Liver (tissue), 9 donors: Measurements from ENCODE around the gene PRDM2. TPM values are rescaled to one million over a fixed set of nuclear protein-coding genes. Genes with fewer than 3 reads are reported as not detected.

Experiments
- DNase-seq: peaks from one replicate; pipeline ENCODE4 v3.0.0-alpha.2; 2017; ENCODE audit warnings: low spot score
- H3K27ac ChIP-seq, 2 donors: one replicate each; pipeline ENCODE4 v1.7.0; 2013; ENCODE audit warnings: inconsistent platforms in 2 of 2, low read length in 2 of 2, control low read depth in 1 of 2, low read depth in 1 of 2, mild to moderate bottlenecking in 1 of 2
- H3K27me3 ChIP-seq, 4 donors: one replicate each; pipeline versions ENCODE4 v1.6.1 to v1.7.0; 2013; ENCODE audit warnings: low read length in 3 of 4, inconsistent platforms in 1 of 4, mild to moderate bottlenecking in 1 of 4, moderate library complexity in 1 of 4; ENCODE audit not compliant: control insufficient read depth in 4 of 4, insufficient read depth in 4 of 4
- H3K36me3 ChIP-seq, 4 donors: one replicate each; pipeline versions ENCODE4 v1.6.1 to v1.7.0; 2013; ENCODE audit warnings: low read length in 3 of 4, mild to moderate bottlenecking in 3 of 4, low read depth in 1 of 4, moderate library complexity in 1 of 4; ENCODE audit not compliant: control insufficient read depth in 4 of 4, insufficient read depth in 3 of 4
- H3K4me1 ChIP-seq, 4 donors: one replicate each; pipeline versions ENCODE4 v1.6.1 to v1.7.0; 2013; ENCODE audit warnings: low read length in 3 of 4, mild to moderate bottlenecking in 3 of 4, moderate library complexity in 1 of 4; ENCODE audit not compliant: control insufficient read depth in 4 of 4, insufficient read depth in 4 of 4
- H3K4me3 ChIP-seq, 3 donors: one replicate each; pipeline versions ENCODE4 v1.6.1 to v1.7.0; 2013; ENCODE audit warnings: low read length in 3 of 3, control low read depth in 1 of 3, low read depth in 1 of 3, mild to moderate bottlenecking in 1 of 3
- H3K9ac ChIP-seq, 2 donors: one replicate each; pipeline ENCODE4 v1.7.0; 2013; ENCODE audit warnings: low read length in 2 of 2, mild to moderate bottlenecking in 2 of 2, moderate library complexity in 2 of 2, control low read depth in 1 of 2, low read depth in 1 of 2
- H3K9me3 ChIP-seq, 4 donors: one replicate each; pipeline versions ENCODE4 v1.6.1 to v1.7.0; 2013; ENCODE audit warnings: low read length in 3 of 4; ENCODE audit not compliant: control insufficient read depth in 4 of 4
- EGR1 ChIP-seq, 2 donors: IDR thresholded peaks; 2 replicates each; pipeline ENCODE4 v1.6.1; 2016 to 2018; ENCODE audit warnings: antibody characterized with exemption in 2 of 2, low read depth in 2 of 2
- FOXA1 ChIP-seq: IDR thresholded peaks from 2 replicates; pipeline ENCODE4 v1.6.1; 2016; ENCODE audit warnings: antibody characterized with exemption
- FOXA2 ChIP-seq: IDR thresholded peaks from 2 replicates; pipeline ENCODE4 v1.6.1; 2016; ENCODE audit warnings: antibody characterized with exemption
- GABPA ChIP-seq, 2 donors: IDR thresholded peaks in 1 of 2; conservative IDR thresholded peaks in 1 of 2; 2 replicates each; pipeline ENCODE4 v1.6.1; 2016; ENCODE audit warnings: antibody characterized with exemption in 2 of 2, mild to moderate bottlenecking in 1 of 2, moderate library complexity in 1 of 2
- HNF4A ChIP-seq, 2 donors: conservative IDR thresholded peaks; 2 replicates each; pipeline ENCODE4 v1.6.1; 2016; ENCODE audit warnings: antibody characterized with exemption in 2 of 2, mild to moderate bottlenecking in 2 of 2
- HNF4G ChIP-seq: IDR thresholded peaks from 2 replicates; pipeline ENCODE4 v1.6.1; 2016; ENCODE audit warnings: antibody characterized with exemption
- JUND ChIP-seq, 2 donors: IDR thresholded peaks; 2 replicates each; pipeline ENCODE4 v1.6.1; 2016; ENCODE audit warnings: antibody characterized with exemption in 2 of 2
- NR2F2 ChIP-seq: IDR thresholded peaks from 2 replicates; pipeline ENCODE4 v1.6.1; 2016; ENCODE audit warnings: antibody characterized with exemption
- RAD21 ChIP-seq, 2 donors: IDR thresholded peaks; 2 replicates each; pipeline ENCODE4 v1.6.1; 2016; ENCODE audit warnings: antibody characterized with exemption in 2 of 2, mild to moderate bottlenecking in 2 of 2
- RXRA ChIP-seq, 2 donors: IDR thresholded peaks; 2 replicates each; pipeline ENCODE4 v1.6.1; 2017 to 2018; ENCODE audit warnings: antibody characterized with exemption in 2 of 2, mild to moderate bottlenecking in 1 of 2
- SP1 ChIP-seq: IDR thresholded peaks from 2 replicates; pipeline ENCODE4 v1.6.1; 2018; ENCODE audit warnings: antibody characterized with exemption, mild to moderate bottlenecking
- TAF1 ChIP-seq: conservative IDR thresholded peaks from 2 replicates; pipeline ENCODE4 v1.6.1; 2016; ENCODE audit warnings: antibody characterized with exemption, mild to moderate bottlenecking
- YY1 ChIP-seq: IDR thresholded peaks from 2 replicates; pipeline ENCODE4 v1.6.1; 2016; ENCODE audit warnings: antibody characterized with exemption, mild to moderate bottlenecking
- WGBS: extraction: QIAGEN DNeasy Blood & Tissue Kit; methylation state at CpG from one replicate; pipeline ENCODE4 v1.1.7; 2013; 5-methylcytosine and 5-hydroxymethylcytosine counted together
- polyA plus RNA-seq, 2 donors: library from polyadenylated mRNA; stranded (reverse) in 1 of 2; unstranded in 1 of 2; fragments of 200-250 nt in 1 of 2; fragments of >200 nt in 1 of 2; fragmentation: Nextera tagmentation in 1 of 2; extraction: Ambion mirVana in 1 of 2; gene quantifications; one replicate each; pipeline versions ENCODE4 v1.2.1 to v1.2.3, GENCODE V29; 2013 to 2015
- total RNA-seq, 2 donors: library from RNA; depleted of rRNA; stranded (reverse); fragments of >200 nt; gene quantifications; one replicate each; pipeline ENCODE4 v1.2.3, GENCODE V29; 2014
- TF ChIP-seq, protein P1 (sequence below): IDR thresholded peaks from 2 replicates; pipeline ENCODE4 v1.6.1; 2016; ENCODE audit warnings: antibody characterized with exemption
- TF ChIP-seq, protein P2 (sequence below): IDR thresholded peaks from 2 replicates; pipeline ENCODE4 v1.6.1; 2016; ENCODE audit warnings: antibody characterized with exemption
- TF ChIP-seq, protein P3 (sequence below): IDR thresholded peaks from 2 replicates; pipeline ENCODE4 v1.6.1; 2016; ENCODE audit warnings: antibody characterized with exemption
- TF ChIP-seq, protein P4 (sequence below): fragments of 150-350 bp; IDR thresholded peaks from 2 replicates; pipeline ENCODE4 v1.5.1; 2017; ENCODE audit warnings: improper control_type of control experiment, low read depth, low read length; ENCODE audit not compliant: missing input control
- TF ChIP-seq, protein P5 (sequence below): IDR thresholded peaks from 2 replicates; pipeline ENCODE4 v1.6.1; 2016; ENCODE audit warnings: antibody characterized with exemption, mild to moderate bottlenecking
- donor health status: healthy.
- donor health status: healthy.
- donor health status: healthy.
- donor health status: healthy.
- donor health status: healthy.

PRDM2 gene
- total and polyA plus RNA-seq, 4 donors: 4.5 to 13.9 (median 7.9) TPM

DNA sequence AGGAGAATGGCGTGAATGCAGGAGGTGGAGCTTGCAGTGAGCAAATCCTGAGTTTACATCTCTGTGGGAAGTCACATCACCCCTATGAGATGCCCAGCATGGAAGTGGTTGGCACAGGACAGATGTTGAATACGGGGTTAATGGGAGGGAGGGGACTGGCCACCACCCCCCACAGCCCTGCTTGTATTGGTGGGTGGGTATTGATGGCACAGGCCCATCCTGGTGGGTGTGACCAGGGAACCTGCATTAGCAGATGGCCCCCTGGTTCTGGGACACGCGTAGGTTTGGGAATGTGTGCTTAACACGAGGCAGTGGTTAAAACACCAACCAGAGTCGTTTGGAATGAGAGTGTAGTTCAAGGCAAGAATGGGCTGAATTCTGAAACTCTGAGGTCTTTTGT lies 117.9 kb downstream of the PRDM2 start:
- Histone ChIP-seq H3K9ac (no peak overlapping the region), H3K27me3 (no peaks in the 10 kb centered on the region), H3K27ac (no peak overlapping the region), H3K4me1 (peaks cover 0 to 4% (median 2%) of the 10 kb centered on the region in 4 donors), H3K36me3 (peaks cover 0 to 9% (median 2%) of the 10 kb centered on the region in 4 donors), H3K4me3 (no peak overlapping the region), H3K9me3 (no peaks in the 10 kb centered on the region)
- TF ChIP-seq JUND (IDR thresholded peaks at IDR 0.05) (no peak), RAD21 (IDR thresholded peaks at IDR 0.05) (no peak)
- TF ChIP-seq, protein P1, sequence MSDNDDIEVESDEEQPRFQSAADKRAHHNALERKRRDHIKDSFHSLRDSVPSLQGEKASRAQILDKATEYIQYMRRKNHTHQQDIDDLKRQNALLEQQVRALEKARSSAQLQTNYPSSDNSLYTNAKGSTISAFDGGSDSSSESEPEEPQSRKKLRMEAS: no peak
- 96% methylated on average over 6 of the region's 6 CpGs for WGBS
- DNase-seq: no peak

DNA sequence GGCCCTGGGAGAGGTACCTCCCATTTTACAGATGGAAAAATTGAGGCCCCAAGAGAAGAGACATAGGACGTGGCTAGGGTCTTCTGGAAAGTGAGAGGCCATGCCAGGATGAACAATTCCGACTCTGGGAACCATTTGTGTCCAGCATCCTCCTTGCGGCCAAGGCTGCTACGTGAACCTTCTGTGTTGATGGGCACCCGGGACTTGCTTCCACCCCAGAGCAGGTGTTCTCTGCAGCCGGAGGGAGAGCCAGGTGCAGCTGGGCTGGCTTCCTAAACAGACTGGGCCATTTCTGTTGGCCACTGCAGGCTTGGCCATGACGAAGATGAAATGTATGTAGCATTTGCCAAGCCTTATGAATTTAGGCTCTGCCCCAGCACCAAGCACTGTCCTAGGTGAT lies 118.9 kb downstream of the PRDM2 start:
- peaks cover 0 to 3% (median 0%) of the 10 kb centered on the region in 4 donors for H3K4me1 ChIP-seq
- H3K27me3 ChIP-seq: no peaks in the 10 kb centered on the region
- TF ChIP-seq GABPA (IDR thresholded peaks at IDR 0.05 in 1 of 2, conservative IDR thresholded peaks at IDR 0.05 in 1 of 2): no peak
- no peak for TF ChIP-seq TAF1
- TF ChIP-seq NR2F2: no peak
- TF ChIP-seq YY1: no peak
- no peak for TF ChIP-seq JUND (IDR thresholded peaks at IDR 0.05)
- TF ChIP-seq HNF4G: no peak
- no peak for TF ChIP-seq HNF4A (conservative IDR thresholded peaks at IDR 0.05)
- TF ChIP-seq RXRA (IDR thresholded peaks at IDR 0.05): no peak
- TF ChIP-seq RAD21 (IDR thresholded peaks at IDR 0.05): no peak
- TF ChIP-seq FOXA2: no peak
- no peak for TF ChIP-seq FOXA1
- TF ChIP-seq, protein P2, sequence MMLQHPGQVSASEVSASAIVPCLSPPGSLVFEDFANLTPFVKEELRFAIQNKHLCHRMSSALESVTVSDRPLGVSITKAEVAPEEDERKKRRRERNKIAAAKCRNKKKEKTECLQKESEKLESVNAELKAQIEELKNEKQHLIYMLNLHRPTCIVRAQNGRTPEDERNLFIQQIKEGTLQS: no peak
- no peak for DNase-seq
- H3K4me3 ChIP-seq: no peak overlapping the region
- no peak overlapping the region for H3K9ac ChIP-seq
- H3K9me3 ChIP-seq: no peaks in the 10 kb centered on the region
- WGBS: 97% methylated on average over 7 of the region's 7 CpGs
- H3K27ac ChIP-seq: no peak overlapping the region
- H3K36me3 ChIP-seq: peaks cover 0 to 9% (median 4%) of the 10 kb centered on the region in 4 donors

DNA sequence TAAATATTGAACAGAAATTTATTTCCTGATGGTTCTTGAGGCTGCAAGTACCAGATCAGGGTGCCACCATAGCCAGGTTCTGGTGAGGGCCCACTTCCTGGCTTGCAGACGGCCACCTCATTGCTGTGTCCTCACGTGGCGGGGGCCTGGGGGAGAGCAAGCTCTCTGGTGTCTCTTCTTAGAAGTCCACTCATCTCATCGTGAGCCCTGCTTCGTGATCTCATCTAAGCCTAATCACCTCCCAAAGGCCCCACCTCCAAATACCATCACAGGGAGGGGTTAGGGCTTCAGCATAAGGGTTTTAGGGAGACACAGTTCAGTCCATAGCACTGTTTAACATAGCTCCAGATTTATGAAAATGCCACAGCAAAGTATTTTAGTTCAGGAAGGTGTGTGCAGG lies 119.7 kb downstream of the PRDM2 start:
- no peak overlapping the region for H3K9ac ChIP-seq
- WGBS: 85% methylated on average over 5 of the region's 5 CpGs

More for the DNA sequence above, 119.7 kb downstream of the PRDM2 start:
- no peaks in the 10 kb centered on the region for H3K27me3 ChIP-seq
- no peak overlapping the region for H3K27ac ChIP-seq
- no peaks in the 10 kb centered on the region for H3K4me1 ChIP-seq
- H3K36me3 ChIP-seq: peaks cover 0 to 9% (median 5%) of the 10 kb centered on the region in 4 donors
- H3K9me3 ChIP-seq: no peaks in the 10 kb centered on the region
- no peak overlapping the region for H3K4me3 ChIP-seq
- TF ChIP-seq, protein P2: no peak
- TF ChIP-seq NR2F2 (no peak), SP1 (no peak), FOXA1 (no peak), HNF4G (no peak), EGR1 (IDR thresholded peaks at IDR 0.05; ENCODE audit: low read depth in 2 of 2) (no peak), GABPA (IDR thresholded peaks at IDR 0.05 in 1 of 2, conservative IDR thresholded peaks at IDR 0.05 in 1 of 2) (no peak), FOXA2 (no peak), YY1 (no peak), JUND (IDR thresholded peaks at IDR 0.05) (no peak), TAF1 (no peak), HNF4A (conservative IDR thresholded peaks at IDR 0.05) (no peak)
- TF ChIP-seq, protein P3, sequence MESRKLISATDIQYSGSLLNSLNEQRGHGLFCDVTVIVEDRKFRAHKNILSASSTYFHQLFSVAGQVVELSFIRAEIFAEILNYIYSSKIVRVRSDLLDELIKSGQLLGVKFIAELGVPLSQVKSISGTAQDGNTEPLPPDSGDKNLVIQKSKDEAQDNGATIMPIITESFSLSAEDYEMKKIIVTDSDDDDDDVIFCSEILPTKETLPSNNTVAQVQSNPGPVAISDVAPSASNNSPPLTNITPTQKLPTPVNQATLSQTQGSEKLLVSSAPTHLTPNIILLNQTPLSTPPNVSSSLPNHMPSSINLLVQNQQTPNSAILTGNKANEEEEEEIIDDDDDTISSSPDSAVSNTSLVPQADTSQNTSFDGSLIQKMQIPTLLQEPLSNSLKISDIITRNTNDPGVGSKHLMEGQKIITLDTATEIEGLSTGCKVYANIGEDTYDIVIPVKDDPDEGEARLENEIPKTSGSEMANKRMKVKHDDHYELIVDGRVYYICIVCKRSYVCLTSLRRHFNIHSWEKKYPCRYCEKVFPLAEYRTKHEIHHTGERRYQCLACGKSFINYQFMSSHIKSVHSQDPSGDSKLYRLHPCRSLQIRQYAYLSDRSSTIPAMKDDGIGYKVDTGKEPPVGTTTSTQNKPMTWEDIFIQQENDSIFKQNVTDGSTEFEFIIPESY: no peak
- TF ChIP-seq, protein P1: no peak
- TF ChIP-seq, protein P4, sequence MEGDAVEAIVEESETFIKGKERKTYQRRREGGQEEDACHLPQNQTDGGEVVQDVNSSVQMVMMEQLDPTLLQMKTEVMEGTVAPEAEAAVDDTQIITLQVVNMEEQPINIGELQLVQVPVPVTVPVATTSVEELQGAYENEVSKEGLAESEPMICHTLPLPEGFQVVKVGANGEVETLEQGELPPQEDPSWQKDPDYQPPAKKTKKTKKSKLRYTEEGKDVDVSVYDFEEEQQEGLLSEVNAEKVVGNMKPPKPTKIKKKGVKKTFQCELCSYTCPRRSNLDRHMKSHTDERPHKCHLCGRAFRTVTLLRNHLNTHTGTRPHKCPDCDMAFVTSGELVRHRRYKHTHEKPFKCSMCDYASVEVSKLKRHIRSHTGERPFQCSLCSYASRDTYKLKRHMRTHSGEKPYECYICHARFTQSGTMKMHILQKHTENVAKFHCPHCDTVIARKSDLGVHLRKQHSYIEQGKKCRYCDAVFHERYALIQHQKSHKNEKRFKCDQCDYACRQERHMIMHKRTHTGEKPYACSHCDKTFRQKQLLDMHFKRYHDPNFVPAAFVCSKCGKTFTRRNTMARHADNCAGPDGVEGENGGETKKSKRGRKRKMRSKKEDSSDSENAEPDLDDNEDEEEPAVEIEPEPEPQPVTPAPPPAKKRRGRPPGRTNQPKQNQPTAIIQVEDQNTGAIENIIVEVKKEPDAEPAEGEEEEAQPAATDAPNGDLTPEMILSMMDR: no peak
- TF ChIP-seq, protein P5, sequence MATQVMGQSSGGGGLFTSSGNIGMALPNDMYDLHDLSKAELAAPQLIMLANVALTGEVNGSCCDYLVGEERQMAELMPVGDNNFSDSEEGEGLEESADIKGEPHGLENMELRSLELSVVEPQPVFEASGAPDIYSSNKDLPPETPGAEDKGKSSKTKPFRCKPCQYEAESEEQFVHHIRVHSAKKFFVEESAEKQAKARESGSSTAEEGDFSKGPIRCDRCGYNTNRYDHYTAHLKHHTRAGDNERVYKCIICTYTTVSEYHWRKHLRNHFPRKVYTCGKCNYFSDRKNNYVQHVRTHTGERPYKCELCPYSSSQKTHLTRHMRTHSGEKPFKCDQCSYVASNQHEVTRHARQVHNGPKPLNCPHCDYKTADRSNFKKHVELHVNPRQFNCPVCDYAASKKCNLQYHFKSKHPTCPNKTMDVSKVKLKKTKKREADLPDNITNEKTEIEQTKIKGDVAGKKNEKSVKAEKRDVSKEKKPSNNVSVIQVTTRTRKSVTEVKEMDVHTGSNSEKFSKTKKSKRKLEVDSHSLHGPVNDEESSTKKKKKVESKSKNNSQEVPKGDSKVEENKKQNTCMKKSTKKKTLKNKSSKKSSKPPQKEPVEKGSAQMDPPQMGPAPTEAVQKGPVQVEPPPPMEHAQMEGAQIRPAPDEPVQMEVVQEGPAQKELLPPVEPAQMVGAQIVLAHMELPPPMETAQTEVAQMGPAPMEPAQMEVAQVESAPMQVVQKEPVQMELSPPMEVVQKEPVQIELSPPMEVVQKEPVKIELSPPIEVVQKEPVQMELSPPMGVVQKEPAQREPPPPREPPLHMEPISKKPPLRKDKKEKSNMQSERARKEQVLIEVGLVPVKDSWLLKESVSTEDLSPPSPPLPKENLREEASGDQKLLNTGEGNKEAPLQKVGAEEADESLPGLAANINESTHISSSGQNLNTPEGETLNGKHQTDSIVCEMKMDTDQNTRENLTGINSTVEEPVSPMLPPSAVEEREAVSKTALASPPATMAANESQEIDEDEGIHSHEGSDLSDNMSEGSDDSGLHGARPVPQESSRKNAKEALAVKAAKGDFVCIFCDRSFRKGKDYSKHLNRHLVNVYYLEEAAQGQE: no peak
- DNase-seq: no peak
